Natural killer cell (primary cell): ENCODE data around the gene IFT27. TPM values are rescaled to one million over a fixed set of nuclear protein-coding genes. Genes with fewer than 3 reads are reported as not detected.

Source experiments
- ATAC-seq, 3 donors: fragments of 150-1000 bp in 2 of 3; fragments of 200-7000 bp in 1 of 3; cut with Tn5 transposase; 1 replicate in 1 of 3; 2 replicates in 2 of 3; pipeline ENCODE4 v1.10.0; 2021; ENCODE audit warnings: mild to moderate bottlenecking in 2 of 3, moderate library complexity in 2 of 3
- DNase-seq, 2 donors: peaks; one replicate each; pipeline versions ENCODE4 v3.0.0 to v3.0.0-alpha.2; 2013 to 2021; ENCODE audit warnings: mixed read lengths in 1 of 2
- H3K27ac ChIP-seq: one replicate; pipeline ENCODE4 v1.5.1; 2013; ENCODE audit warnings: mild to moderate bottlenecking, low read length
- H3K27me3 ChIP-seq: one replicate; pipeline ENCODE4 v1.6.1; 2013; ENCODE audit warnings: low read length; ENCODE audit not compliant: control insufficient read depth, insufficient read depth
- H3K36me3 ChIP-seq: one replicate; pipeline ENCODE4 v1.6.1; 2013; ENCODE audit warnings: low read length; ENCODE audit not compliant: control insufficient read depth, insufficient read depth
- H3K4me1 ChIP-seq: one replicate; pipeline ENCODE4 v1.6.1; 2013; ENCODE audit warnings: low read length; ENCODE audit not compliant: control insufficient read depth, insufficient read depth
- H3K4me3 ChIP-seq: one replicate; pipeline ENCODE4 v1.5.1; 2013; ENCODE audit warnings: low read length
- H3K9me3 ChIP-seq: one replicate; pipeline ENCODE4 v1.6.1; 2013; ENCODE audit warnings: low read length; ENCODE audit not compliant: control insufficient read depth, insufficient read depth
- H3K27ac Mint-ChIP-seq, 2 donors: one replicate each; pipeline ENCODE4 v1.8.0; 2022; ENCODE audit warnings: mild to moderate bottlenecking in 2 of 2, mixed read lengths in 2 of 2, moderate library complexity in 1 of 2
- H3K27me3 Mint-ChIP-seq, 2 donors: one replicate each; pipeline ENCODE4 v1.8.0; 2022; ENCODE audit warnings: low read depth in 2 of 2, mixed read lengths in 2 of 2
- H3K36me3 Mint-ChIP-seq: one replicate; pipeline ENCODE4 v1.8.0; 2022; ENCODE audit warnings: mixed read lengths
- H3K4me1 Mint-ChIP-seq, 2 donors: one replicate each; pipeline ENCODE4 v1.8.0; 2022; ENCODE audit warnings: mixed read lengths in 2 of 2
- H3K4me3 Mint-ChIP-seq: one replicate; pipeline ENCODE4 v1.8.0; 2022; ENCODE audit warnings: mild to moderate bottlenecking, moderate library complexity, mixed read lengths
- H3K9me3 Mint-ChIP-seq, 2 donors: one replicate each; pipeline ENCODE4 v1.8.0; 2022; ENCODE audit warnings: mixed read lengths in 2 of 2
- CTCF ChIP-seq: fragments of 200-600 bp; IDR thresholded peaks from one replicate; pipeline ENCODE4 v1.8.0; 2022; ENCODE audit warnings: antibody characterized with exemption
- WGBS: methylation state at CpG from one replicate; pipeline ENCODE4 v1.1.7; 2013; ENCODE audit warnings: missing lambda C conversion rate; ENCODE audit not compliant: insufficient coverage; 5-methylcytosine and 5-hydroxymethylcytosine counted together
- intact Hi-C: fragments of 100-400 bp; cut with micrococcal nuclease; formaldehyde crosslinking; loops from one replicate; pipeline ENCODE4 v1.14.2; 2022
- total RNA-seq, 4 donors: library from RNA; stranded (reverse); fragments of 120-200 nt in 1 of 4; gene quantifications; one replicate each; pipeline versions ENCODE4 v1.2.3 to v1.2.4, GENCODE V29; 2013 to 2022

Gene IFT27
- total RNA-seq, 3 donors from 2014 or later (not counting 1 experiment from before 2014, with no cell fraction given) = 16.5 to 30.1 (median 27.1) TPM

- no peaks in the 10 kb centered on the region for H3K4me1 Mint-ChIP-seq
- WGBS = 88% methylated on average over 11 of the region's 11 CpGs
- Histone ChIP-seq H3K4me3 (no peak overlapping the region), H3K27me3 (no peaks in the 10 kb centered on the region), H3K36me3 (no peaks in the 10 kb centered on the region), H3K27ac (no peak overlapping the region), H3K4me1 (peaks cover 8% of the 10 kb centered on the region), H3K9me3 (no peaks in the 10 kb centered on the region)
- no peak for ATAC-seq
- no peak overlapping the region for H3K4me3 Mint-ChIP-seq
- no peak for TF ChIP-seq CTCF
- peaks cover 8 to 16% of the 10 kb centered on the region in 2 donors for H3K27me3 Mint-ChIP-seq
- H3K27ac Mint-ChIP-seq = no peak overlapping the region
- no peak for DNase-seq
- no peaks in the 10 kb centered on the region for H3K9me3 Mint-ChIP-seq
- H3K36me3 Mint-ChIP-seq = no peaks in the 10 kb centered on the region
- intact Hi-C loops = no loop called here
Observed at GRCh38 chr22:36798674-36799066, 22.8 kb upstream of the IFT27 start.

- ATAC-seq (no peak), DNase-seq (no peak)
- H3K27ac ChIP-seq = no peak overlapping the region
Observed at GRCh38 chr22:36797911-36798673, 22.2 kb upstream of the IFT27 start.

GRCh38 chr22:36797374-36797773 lies 21.5 kb upstream of the IFT27 start:
- DNase-seq (no peak), ATAC-seq (no peak)
- Histone ChIP-seq H3K36me3 (no peaks in the 10 kb centered on the region), H3K4me3 (no peak overlapping the region), H3K27me3 (no peaks in the 10 kb centered on the region), H3K4me1 (peaks cover 8% of the 10 kb centered on the region), H3K9me3 (no peaks in the 10 kb centered on the region), H3K27ac (no peak overlapping the region)
- WGBS = 83% methylated on average over 9 of the region's 9 CpGs
- no peak for TF ChIP-seq CTCF
- no peaks in the 10 kb centered on the region for H3K4me1 Mint-ChIP-seq
- intact Hi-C loops = no loop called here
- no peaks in the 10 kb centered on the region for H3K36me3 Mint-ChIP-seq
- no peak overlapping the region for H3K27ac Mint-ChIP-seq
- H3K4me3 Mint-ChIP-seq = no peak overlapping the region
- H3K9me3 Mint-ChIP-seq = no peaks in the 10 kb centered on the region
- peaks cover 8 to 10% of the 10 kb centered on the region in 2 donors for H3K27me3 Mint-ChIP-seq

More at GRCh38 chr22:36797911-36798673, 22.2 kb upstream of the IFT27 start:
- Mint-ChIP-seq H3K9me3 (no peaks in the 10 kb centered on the region), H3K27ac (no peak overlapping the region), H3K4me3 (no peak overlapping the region), H3K36me3 (no peaks in the 10 kb centered on the region), H3K4me1 (no peaks in the 10 kb centered on the region), H3K27me3 (peaks cover 8 to 12% of the 10 kb centered on the region in 2 donors)
- TF ChIP-seq CTCF = no peak
- Histone ChIP-seq H3K36me3 (no peaks in the 10 kb centered on the region), H3K27me3 (no peaks in the 10 kb centered on the region), H3K4me3 (no peak overlapping the region), H3K9me3 (no peaks in the 10 kb centered on the region), H3K4me1 (peaks cover 8% of the 10 kb centered on the region)
- intact Hi-C loops = no loop called here
- 79% methylated on average over 12 of the region's 12 CpGs for WGBS
